Smooth muscle cell of bladder (primary cell): Measurements from ENCODE around the gene SLF1. TPM values are rescaled to one million over a fixed set of nuclear protein-coding genes. Genes with fewer than 3 reads are reported as not detected.

Source experiments
- total RNA-seq: library from RNA; depleted of rRNA; stranded (reverse); fragments of >200 nt; gene quantifications from 2 replicates; pipeline ENCODE4 v1.2.3, GENCODE V29; 2014

Gene SLF1
- total RNA-seq, result 3.6 and 4.3 TPM in 2 replicates

DNA sequence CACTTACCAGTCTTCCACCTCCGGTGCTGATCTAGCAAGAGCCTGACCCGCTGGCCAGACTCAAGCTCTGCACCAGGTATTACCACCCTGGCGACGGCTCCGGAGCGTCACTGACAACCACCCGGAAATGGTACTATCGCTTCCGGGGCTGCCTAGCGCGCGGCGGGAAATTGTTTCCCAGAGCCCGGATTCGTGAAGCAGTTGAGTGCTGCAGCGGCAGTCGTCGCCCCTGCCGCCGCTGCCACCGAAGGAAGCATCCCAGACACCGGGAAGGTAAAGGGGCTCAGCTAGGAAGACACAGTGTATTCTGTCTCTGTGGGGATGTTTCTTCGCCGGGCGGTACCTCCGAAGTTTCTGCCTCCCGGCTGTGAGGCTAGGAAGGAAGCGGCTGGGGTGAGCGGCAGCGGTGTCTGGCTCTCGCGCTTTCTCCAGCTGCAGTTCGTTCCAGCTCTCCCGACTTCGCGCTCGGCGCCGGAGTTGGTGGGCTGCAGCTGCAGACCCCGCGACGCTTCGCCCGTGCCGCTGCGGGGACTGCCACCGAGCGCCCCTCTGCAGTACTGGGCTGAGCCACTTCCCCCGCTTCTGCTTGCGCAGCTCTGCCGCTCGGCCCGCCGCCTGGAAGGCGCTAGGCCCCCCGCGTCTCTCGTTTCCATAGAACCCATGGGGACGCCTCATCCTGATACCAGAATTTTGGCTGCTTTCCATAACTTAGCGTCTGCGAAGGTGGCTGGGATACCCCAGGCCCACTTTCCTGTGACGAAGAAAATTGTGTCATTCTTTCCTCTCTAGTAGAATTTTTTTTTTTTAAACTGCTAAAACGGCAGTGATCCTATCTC is at the start of gene SLF1, which contains the start of gene KIAA0825:
TSS of gene SLF1 (plus strand) at position 177 of the 836 bp plus-strand sequence. CDS start 10,142 bp downstream, outside the sequence.
TSS of gene KIAA0825 (minus strand) at position 112 of the 836 bp plus-strand sequence. CDS start 81,478 bp downstream, outside the sequence.

Other genes with a start within 250 kb of the SLF1 start
- gene KIAA0825, start 65 bp upstream of the SLF1 start, total RNA-seq, result 3.0 and 3.1 TPM in 2 replicates